Activated CD4-positive, alpha-beta T cell treated with anti-CD3 and anti-CD28 coated beads for 24 hours (primary cell): ENCODE results near the gene REXO4.
A peak's percentile ranks its signal among the peaks of the same experiment; 100 is the strongest.
"Not testable (repeated sequence)": the region's sequence is repeated elsewhere in the genome, so short reads cannot be mapped to it uniquely, and the experiment has no call there.

Source experiments
- DNase-seq, 2 donors: peaks; one replicate each; pipeline ENCODE4 v3.0.0-alpha.2; 2020; ENCODE audit warnings: low read depth in 2 of 2

Gene REXO4

DNA sequence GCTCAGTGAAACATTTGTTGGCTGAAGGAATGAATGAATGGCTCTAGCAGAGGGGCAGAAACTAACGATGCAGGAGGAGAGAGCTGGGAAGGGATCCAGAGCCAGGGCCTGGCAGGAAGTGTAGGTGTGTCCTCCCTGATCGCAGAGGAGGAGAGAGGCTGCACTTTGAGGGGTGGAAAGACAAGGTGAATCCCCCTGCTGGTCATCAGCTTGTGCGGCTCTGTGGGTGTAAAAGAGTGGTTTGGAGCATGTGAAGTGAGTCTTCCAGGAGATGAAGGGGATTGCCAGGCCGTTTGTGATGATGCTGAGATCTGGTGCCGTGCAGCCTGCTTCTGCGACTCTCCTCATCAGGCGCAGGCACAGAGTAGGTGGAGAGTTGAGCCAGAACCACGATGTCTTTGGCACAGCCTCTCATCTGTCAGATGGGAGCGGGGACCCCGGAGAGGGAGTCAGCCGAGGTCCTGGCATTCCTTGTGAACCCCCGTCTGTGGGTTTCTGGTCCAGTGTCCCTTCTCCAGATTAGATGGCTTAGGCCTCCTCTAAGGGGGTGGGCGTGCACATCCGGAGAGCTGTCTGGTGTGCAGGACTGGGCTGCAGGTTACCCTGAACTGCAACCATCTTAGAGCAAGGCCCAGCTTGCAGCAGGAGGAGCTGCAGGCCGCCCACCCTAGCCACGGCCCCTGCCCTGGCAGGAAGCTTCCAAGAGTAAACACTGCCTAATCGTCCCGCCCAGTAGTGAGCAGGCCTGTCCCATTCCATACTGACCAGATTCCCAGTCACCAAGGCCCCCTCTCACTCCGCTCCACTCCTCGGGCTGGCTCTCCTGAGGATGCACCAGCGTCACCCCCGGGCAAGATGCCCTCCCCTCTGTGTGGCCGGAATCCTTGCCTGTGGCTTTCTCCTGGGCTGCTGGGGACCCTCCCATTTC lies 4.1 kb upstream of the REXO4 start, which contains the start of gene ADAMTS13:
Gene ADAMTS13 (plus strand): TSS at position 753 of the 928 bp plus-strand sequence. CDS start 77 bp downstream, at position 830.
- DNase-seq: peak in 1 of 2 donors; percentile 11

DNA sequence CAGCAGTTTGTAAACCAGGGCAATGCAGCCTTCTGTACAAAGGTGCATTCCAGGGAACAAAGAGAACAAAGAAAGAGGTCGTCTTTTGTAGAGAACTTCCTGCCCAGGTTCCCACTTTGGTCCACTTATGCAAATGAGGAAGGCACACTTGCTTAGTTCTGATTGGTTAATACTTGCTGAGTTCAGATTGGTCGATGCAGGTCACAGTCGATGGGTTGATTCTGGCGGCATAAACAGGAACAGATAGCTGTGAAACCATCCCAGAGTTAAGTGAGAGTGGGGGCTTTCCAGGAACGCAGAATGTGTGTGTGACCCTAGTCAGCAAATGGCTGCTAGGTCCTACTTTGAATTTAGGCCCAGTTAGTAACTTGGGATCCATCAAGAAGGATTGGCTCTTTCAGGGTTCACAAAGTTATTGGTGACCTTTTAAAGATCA lies 2.6 kb upstream of the REXO4 start:
- DNase-seq: no peak

GRCh38 chr9:133419005-133419404 lies 1.2 kb upstream of the REXO4 start:
- no peak for DNase-seq

DNA sequence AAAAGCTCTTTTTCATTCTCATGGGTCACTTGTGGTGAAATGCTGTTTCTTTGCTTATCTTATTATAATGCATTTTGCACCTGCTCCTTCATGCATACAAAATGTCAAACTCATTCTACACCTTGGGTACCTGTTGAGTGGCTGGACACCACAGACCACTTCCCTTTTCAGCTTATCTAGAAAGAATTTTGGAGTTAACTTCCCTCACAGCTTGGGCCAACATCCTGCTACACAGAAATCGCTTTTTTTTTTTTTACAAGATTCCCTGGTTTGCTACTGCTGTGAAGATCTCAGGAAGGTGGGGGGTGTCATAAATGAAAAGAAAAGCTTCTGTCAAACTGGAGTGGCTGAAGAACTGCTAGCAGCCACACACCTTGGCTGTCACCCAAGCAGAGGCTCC lies 2.6 kb downstream of the REXO4 start:
- no peak for DNase-seq

GRCh38 chr9:133408042-133408441 lies 9.8 kb downstream of the REXO4 start:
- no peak for DNase-seq

- DNase-seq: peak; percentile 74 to 77
These were observed 11.1 kb downstream of the REXO4 start for GRCh38 chr9:133406480-133407307.

- DNase-seq: no peak
These were observed 12.0 kb downstream of the REXO4 start for GRCh38 chr9:133405508-133406438.

GRCh38 chr9:133404454-133405002 lies 13.3 kb downstream of the REXO4 start:
- DNase-seq: no peak

GRCh38 chr9:133403766-133404453 lies 13.9 kb downstream of the REXO4 start:
- DNase-seq: peak; percentile 37 to 47

- DNase-seq: no peak
These were observed 15.1 kb downstream of the REXO4 start for GRCh38 chr9:133402689-133403088.

DNA sequence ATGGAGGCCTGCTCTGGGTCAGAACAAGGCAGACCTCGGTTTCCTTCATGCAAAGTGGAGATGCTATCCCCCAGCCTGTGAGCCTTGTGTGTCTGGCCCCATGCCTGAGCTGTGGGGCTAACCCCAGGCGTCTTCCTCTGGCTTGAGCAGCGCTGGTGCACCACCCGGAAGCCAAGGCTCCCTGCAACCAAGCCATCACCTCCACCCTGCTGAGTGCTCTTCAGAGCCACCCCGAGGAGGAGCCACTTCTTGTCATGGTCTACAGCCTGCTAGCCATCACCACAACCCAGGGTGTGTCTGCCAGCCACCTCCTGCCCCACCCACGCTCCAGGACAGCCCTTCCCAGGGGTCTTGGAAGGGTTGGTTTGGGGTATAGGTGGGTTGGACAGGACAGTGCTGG lies 16.2 kb downstream of the REXO4 start:
- no peak for DNase-seq

- no peak for DNase-seq
These were observed 17.5 kb downstream of the REXO4 start for GRCh38 chr9:133400292-133400691.

- no peak for DNase-seq
These were observed 19.9 kb downstream of the REXO4 start for GRCh38 chr9:133397895-133398294.

- DNase-seq: no peak
These were observed 20.4 kb downstream of the REXO4 start for GRCh38 chr9:133397370-133397769.

DNA sequence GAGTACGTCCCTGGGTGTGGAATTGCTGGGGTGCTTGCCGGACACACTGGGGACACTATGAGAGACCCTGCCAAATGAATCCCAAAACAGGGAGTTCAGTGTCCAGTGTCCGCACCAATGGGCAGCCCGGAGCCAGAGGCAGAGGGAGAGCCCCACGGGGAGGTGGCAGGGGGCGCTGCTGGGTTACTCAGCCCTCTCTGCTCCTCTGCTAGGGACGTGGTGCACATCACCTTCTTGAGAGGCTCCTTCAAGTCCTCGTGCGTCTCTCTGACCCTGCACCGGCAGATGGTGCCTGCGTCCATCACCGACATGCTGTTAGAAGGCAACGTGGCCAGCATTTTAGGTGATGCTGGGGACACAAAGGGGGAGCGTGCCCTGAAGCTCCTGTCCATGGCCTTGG lies 20.9 kb downstream of the REXO4 start:
- DNase-seq: no peak

- DNase-seq: no peak
These were observed 23.0 kb downstream of the REXO4 start for GRCh38 chr9:133394687-133395271.

DNA sequence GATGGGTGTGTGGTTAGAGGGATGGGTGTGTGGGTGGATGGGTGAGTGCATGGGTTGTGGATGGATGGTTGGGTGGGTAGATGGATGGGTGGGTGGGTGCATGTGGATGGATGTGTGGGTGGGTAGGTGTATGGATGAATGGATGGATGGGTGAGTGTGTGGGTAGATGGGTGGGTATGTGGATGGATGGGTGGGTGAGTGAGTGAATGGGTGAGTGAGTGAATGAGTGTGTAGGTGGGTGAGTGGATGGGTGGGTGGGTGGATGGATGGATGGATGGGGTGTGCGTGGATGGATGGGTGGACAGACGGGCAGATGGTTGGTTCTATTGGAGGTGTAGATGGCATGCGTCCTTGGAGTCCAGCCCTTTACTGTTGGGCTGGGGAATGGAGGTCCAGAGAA lies 24.4 kb downstream of the REXO4 start:
- DNase-seq: no peak

DNA sequence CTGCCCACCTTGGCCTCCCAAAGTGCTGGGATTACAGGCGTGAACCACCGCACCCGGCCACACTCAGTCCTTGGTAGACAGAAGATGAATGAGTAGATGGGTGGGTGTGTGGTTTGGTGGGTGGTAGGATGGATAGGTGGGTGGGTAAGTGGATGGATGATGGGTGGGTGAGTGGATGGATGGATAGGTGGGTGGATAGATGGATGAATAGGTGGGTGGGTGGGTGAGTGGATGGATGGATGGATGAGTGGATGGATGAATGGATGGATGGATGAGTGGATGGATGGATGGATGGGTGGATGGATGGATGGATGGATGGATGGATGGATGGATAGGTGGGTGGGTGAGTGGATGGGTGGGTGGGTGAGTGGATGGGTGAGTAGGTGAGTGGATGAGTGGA lies 25.5 kb downstream of the REXO4 start:
- not testable (repeated sequence) for DNase-seq

DNA sequence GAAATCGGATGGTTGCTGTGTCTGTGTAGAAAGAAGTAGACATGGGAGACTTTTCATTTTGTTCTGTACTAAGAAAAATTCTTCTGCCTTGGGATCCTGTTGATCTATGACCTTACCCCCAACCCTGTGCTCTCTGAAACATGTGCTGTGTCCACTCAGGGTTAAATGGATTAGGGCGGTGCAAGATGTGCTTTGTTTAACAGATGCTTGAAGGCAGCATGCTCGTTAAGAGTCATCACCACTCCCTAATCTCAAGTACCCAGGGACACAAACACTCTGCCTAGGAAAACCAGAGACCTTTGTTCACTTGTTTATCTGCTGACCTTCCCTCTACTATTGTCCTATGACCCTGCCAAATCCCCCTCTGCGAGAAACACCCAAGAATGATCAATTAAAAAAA lies 26.4 kb downstream of the REXO4 start:
- not testable (repeated sequence) for DNase-seq

GRCh38 chr9:133390713-133391112 lies 27.1 kb downstream of the REXO4 start:
- no peak for DNase-seq
